HL-60 (cell line): Measurements from ENCODE around the gene WNT2.

Experiments used
- DNase-seq, 2 experiments: peaks; one replicate each; pipeline ENCODE4 v3.0.0-alpha.2; 2010 to 2020; ENCODE audit warnings: low read depth in 1 of 2, low spot score in 1 of 2
- H3K27ac ChIP-seq: fragments of 250-450 bp; sonication (Bioruptor Pico); replicated peaks from 2 replicates; pipeline ENCODE4 v1.5.1; 2020; ENCODE audit warnings: mild to moderate bottlenecking, moderate library complexity
- H3K27me3 ChIP-seq: fragments of 250-450 bp; sonication (Bioruptor Pico); 2 replicates; pipeline ENCODE4 v1.5.1; 2021; ENCODE audit warnings: mild to moderate bottlenecking, moderate library complexity; ENCODE audit not compliant: insufficient read depth, poor library complexity, severe bottlenecking
- H3K4me3 ChIP-seq: replicated peaks from 2 replicates; pipeline ENCODE4 v1.5.1; 2011; ENCODE audit warnings: mild to moderate bottlenecking, control low read depth, low read length; ENCODE audit not compliant: insufficient read depth
- CTCF ChIP-seq: IDR thresholded peaks from one replicate; pipeline ENCODE4 v1.5.1; 2011; ENCODE audit warnings: low read length, control low read depth, inconsistent platforms; ENCODE audit not compliant: insufficient read depth
- GABPA ChIP-seq: IDR thresholded peaks from 2 replicates; pipeline ENCODE4 v1.6.1; 2012; ENCODE audit warnings: low read depth
- POLR2AphosphoS5 ChIP-seq: IDR thresholded peaks from 2 replicates; pipeline ENCODE4 v1.6.1; 2012; ENCODE audit warnings: low read depth
- REST ChIP-seq: IDR thresholded peaks from 2 replicates; pipeline ENCODE4 v1.6.1; 2012; ENCODE audit warnings: low read depth; ENCODE audit not compliant: insufficient replicate concordance
- SPI1 ChIP-seq: IDR thresholded peaks from 2 replicates; pipeline ENCODE4 v1.6.1; 2012; ENCODE audit warnings: low read depth, mild to moderate bottlenecking, borderline replicate concordance

The WNT2 gene

GRCh38 chr7:117325836-117326235, 3.0 kb upstream of the WNT2 start:
- TF ChIP-seq POLR2AphosphoS5 (no peak), REST (no peak), CTCF (no peak), GABPA (no peak)
- Histone ChIP-seq H3K4me3 (no peak overlapping the region), H3K27ac (no peak overlapping the region), H3K27me3 (peaks cover 49% of the 10 kb centered on the region)
- no peak for DNase-seq

GRCh38 chr7:117324960-117325359, 2.1 kb upstream of the WNT2 start:
- TF ChIP-seq SPI1 (no peak), REST (no peak), POLR2AphosphoS5 (no peak), GABPA (no peak), CTCF (no peak)
- DNase-seq: no peak
- Histone ChIP-seq H3K27ac (no peak overlapping the region), H3K27me3 (peaks cover 52% of the 10 kb centered on the region), H3K4me3 (no peak overlapping the region)

GRCh38 chr7:117323851-117324711, 1.2 kb upstream of the WNT2 start:
- no peak for TF ChIP-seq POLR2AphosphoS5
- no peak for TF ChIP-seq SPI1
- no peak for TF ChIP-seq GABPA
- no peak for TF ChIP-seq CTCF
- no peak for TF ChIP-seq REST
- no peak for DNase-seq
- Histone ChIP-seq H3K27ac (no peak overlapping the region), H3K4me3 (no peak overlapping the region), H3K27me3 (peaks cover 52% of the 10 kb centered on the region)
